ENCODE measurements around the gene GIMAP1. TPM values are rescaled to one million over a fixed set of nuclear protein-coding genes. Genes with fewer than 3 reads are reported as not detected.

Gene GIMAP1
- total RNA-seq, 1 donor from 2014 or later = not detected

- Mint-ChIP-seq H3K27ac (no peak overlapping the region), H3K4me3 (no peak overlapping the region), H3K9me3 (no peaks in the 10 kb centered on the region), H3K27me3 (peaks cover 13% of the 10 kb centered on the region), H3K4me1 (ENCODE audit: unreplicated experiment) (no peaks in the 10 kb centered on the region), H3K36me3 (no peaks in the 10 kb centered on the region)
- no peak for DNase-seq (ENCODE audit: extremely low spot score, unreplicated experiment)
- no peak for TF ChIP-seq CTCF (conservative IDR thresholded peaks at IDR 0.05)
Observed at GRCh38 chr7:150719960-150720891, 3.8 kb downstream of the GIMAP1 start.

- TF ChIP-seq CTCF (conservative IDR thresholded peaks at IDR 0.05) = no peak
- no peaks in the 10 kb centered on the region for H3K4me1 Mint-ChIP-seq (ENCODE audit: unreplicated experiment)
- H3K27me3 Mint-ChIP-seq = peaks cover 11% of the 10 kb centered on the region
- no peaks in the 10 kb centered on the region for H3K36me3 Mint-ChIP-seq
- no peak overlapping the region for H3K27ac Mint-ChIP-seq
- H3K9me3 Mint-ChIP-seq = no peaks in the 10 kb centered on the region
- no peak for DNase-seq (ENCODE audit: extremely low spot score, unreplicated experiment)
- H3K4me3 Mint-ChIP-seq = no peak overlapping the region
Observed at GRCh38 chr7:150721970-150722373, 5.6 kb downstream of the GIMAP1 start.

GRCh38 chr7:150722431-150722931 lies 6.1 kb downstream of the GIMAP1 start:
- no peak for DNase-seq (ENCODE audit: extremely low spot score, unreplicated experiment)
- Mint-ChIP-seq H3K27me3 (peaks cover 11% of the 10 kb centered on the region), H3K4me1 (ENCODE audit: unreplicated experiment) (no peaks in the 10 kb centered on the region), H3K36me3 (no peaks in the 10 kb centered on the region), H3K27ac (no peak overlapping the region), H3K4me3 (no peak overlapping the region), H3K9me3 (no peaks in the 10 kb centered on the region)
- TF ChIP-seq CTCF (conservative IDR thresholded peaks at IDR 0.05) = no peak

- Mint-ChIP-seq H3K4me1 (ENCODE audit: unreplicated experiment) (no peaks in the 10 kb centered on the region), H3K27me3 (peaks cover 10% of the 10 kb centered on the region), H3K27ac (no peak overlapping the region), H3K9me3 (peaks cover 7% of the 10 kb centered on the region), H3K4me3 (no peak overlapping the region), H3K36me3 (no peaks in the 10 kb centered on the region)
- DNase-seq (ENCODE audit: extremely low spot score, unreplicated experiment) = no peak
- no peak for TF ChIP-seq CTCF (conservative IDR thresholded peaks at IDR 0.05)
Observed at GRCh38 chr7:150723467-150723866, 7.1 kb downstream of the GIMAP1 start.

- H3K27me3 Mint-ChIP-seq = peaks cover 24% of the 10 kb centered on the region
- DNase-seq (ENCODE audit: extremely low spot score, unreplicated experiment) = no peak
- no peak overlapping the region for H3K27ac Mint-ChIP-seq
- no peaks in the 10 kb centered on the region for H3K36me3 Mint-ChIP-seq
- no peaks in the 10 kb centered on the region for H3K4me1 Mint-ChIP-seq (ENCODE audit: unreplicated experiment)
- no peak overlapping the region for H3K4me3 Mint-ChIP-seq
- TF ChIP-seq CTCF (conservative IDR thresholded peaks at IDR 0.05) = no peak
- H3K9me3 Mint-ChIP-seq = peaks cover 12% of the 10 kb centered on the region
Observed at GRCh38 chr7:150727381-150727780, 11.0 kb downstream of the GIMAP1 start.
